NCI-H2227 treated with DMSO at 0.1 percent for 48 hours (cell line): ENCODE results near the gene RNF166.

Source experiments
- DNase-seq: peaks from one replicate; lab custom pipeline; 2025; lab: John Stamatoyannopoulos, UW

RNF166 gene

DNA sequence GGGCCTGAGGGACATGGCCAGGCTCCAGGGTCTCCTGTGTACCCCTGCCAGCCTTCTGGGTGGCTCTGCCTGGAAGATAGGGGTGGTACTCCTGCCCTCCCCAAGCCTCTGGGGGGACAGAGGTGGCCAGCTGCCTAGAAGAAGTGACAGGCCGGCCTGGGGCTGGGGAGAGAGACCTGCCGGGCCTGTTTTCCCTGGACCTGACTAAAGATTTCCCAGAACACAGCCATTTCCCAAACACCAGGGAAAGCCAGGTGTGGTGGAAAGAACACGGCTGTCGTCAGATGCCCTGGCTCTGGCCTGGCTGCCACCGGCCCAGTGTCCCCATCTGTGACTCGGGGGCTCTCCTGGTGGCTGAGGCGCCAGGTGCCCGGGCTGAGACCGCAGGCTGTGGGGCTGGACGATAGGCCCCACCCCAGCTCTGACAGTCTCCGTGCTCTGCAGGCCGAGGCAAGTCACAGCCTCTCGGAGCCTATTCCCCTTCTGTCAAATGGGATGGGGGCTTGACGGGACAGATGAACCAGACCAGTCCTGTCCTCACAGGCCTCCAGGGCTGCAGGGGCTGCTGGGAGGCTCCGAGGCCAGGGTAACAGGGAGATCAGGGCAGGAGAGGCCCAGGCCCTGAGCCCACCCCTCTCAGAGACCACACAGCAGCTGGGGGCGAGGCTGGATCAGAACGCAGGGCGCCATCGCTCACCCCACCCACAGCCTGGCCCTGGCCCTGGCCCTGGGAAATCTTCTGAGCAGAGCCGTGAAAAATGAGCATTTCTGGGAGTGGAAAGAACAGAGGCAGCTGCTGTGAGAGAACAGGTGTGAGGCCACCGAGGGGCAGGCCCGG lies 33.1 kb upstream of the RNF166 start:
- no peak for DNase-seq

GRCh38 chr16:88738151-88739084 lies 32.2 kb upstream of the RNF166 start:
- no peak for DNase-seq

- DNase-seq, result peak; percentile 12
These were observed 31.3 kb upstream of the RNF166 start for GRCh38 chr16:88737298-88738150.

GRCh38 chr16:88736496-88736895 lies 30.3 kb upstream of the RNF166 start:
- no peak for DNase-seq

GRCh38 chr16:88736088-88736487 lies 29.9 kb upstream of the RNF166 start:
- no peak for DNase-seq

DNA sequence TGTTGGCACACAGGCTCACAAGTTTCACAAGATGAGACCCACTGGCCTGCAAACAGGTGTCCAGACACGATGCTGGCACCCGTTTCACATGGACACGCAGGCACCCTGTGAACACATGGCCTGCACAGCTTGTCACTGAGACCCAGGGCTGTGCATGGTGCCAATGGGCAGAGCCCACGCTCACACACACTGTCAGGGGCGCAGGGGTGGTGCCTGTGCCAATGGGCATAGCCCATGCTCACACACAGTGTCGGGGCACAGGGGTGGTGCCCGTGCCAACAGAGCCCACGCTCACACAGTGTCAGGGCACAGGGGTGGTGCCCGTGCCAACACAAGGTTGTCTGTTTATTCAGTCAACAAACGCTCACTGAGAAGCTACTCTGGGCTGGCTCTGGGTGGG lies 29.4 kb upstream of the RNF166 start:
- no peak for DNase-seq

DNA sequence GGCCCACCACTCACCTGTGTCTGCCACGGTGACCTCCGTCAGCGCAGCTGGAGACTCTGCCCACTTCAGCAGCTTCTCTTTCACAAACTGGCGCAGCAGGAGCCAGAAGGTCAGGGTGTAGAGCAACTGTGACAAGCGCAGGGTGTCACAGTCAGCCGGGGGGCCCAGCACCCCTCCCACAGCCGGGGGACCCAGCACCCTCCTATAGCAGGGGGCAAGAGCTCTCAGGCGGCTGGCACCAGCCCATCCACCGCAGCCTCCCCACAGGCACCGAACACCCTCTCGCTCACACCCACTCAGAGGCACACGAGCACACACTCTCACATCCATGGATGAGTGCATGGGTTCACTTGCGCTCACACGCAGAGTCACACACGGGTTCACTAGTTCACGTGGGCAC lies 28.9 kb upstream of the RNF166 start:
- no peak for DNase-seq

- no peak for DNase-seq
These were observed 28.1 kb upstream of the RNF166 start for GRCh38 chr16:88734361-88734728.

GRCh38 chr16:88733630-88734360 lies 27.6 kb upstream of the RNF166 start:
- DNase-seq, result no peak

GRCh38 chr16:88732961-88733294 lies 26.7 kb upstream of the RNF166 start:
- no peak for DNase-seq

DNA sequence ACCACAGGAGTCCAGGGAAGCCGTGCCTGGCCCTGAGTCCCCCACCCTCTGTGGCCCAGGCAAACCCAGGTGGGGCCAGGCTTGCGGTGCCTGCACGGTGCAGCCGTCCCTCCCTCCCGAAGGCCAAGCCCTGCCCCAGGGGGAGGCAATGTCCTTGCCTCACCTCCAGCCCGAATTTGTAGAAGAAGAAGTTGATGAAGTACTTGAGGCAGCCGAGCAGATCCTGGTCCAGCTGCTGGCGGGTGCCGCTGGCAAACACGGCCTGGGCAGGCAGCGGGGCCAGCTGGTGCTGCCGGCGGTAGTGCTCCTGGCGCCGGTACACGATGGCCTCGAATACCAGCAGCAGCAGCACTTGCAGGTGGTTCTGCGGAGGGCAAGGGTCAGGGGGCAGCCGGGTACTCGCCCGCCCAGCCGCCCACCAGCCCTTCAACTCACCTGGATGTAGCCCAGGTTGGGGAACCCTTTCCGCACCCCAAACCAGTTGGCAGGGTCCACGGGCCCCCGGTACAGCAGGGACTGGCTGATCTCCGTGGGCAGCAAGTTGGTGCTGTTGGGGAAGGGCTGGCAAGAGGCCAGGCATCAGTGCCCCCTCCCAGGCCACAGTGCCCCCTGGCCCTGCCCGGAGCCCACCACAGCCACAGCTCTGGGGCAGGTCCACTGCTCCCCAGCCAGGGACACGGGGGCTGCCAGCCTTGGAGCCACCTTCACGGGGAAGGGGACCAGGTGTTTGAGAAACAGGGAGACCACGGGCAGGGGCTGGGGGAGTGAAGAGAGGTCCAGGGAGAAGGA lies 26.2 kb upstream of the RNF166 start:
- DNase-seq, result no peak

- DNase-seq, result no peak
These were observed 25.5 kb upstream of the RNF166 start for GRCh38 chr16:88731699-88732098.

GRCh38 chr16:88730632-88731607 lies 24.7 kb upstream of the RNF166 start:
- no peak for DNase-seq

DNA sequence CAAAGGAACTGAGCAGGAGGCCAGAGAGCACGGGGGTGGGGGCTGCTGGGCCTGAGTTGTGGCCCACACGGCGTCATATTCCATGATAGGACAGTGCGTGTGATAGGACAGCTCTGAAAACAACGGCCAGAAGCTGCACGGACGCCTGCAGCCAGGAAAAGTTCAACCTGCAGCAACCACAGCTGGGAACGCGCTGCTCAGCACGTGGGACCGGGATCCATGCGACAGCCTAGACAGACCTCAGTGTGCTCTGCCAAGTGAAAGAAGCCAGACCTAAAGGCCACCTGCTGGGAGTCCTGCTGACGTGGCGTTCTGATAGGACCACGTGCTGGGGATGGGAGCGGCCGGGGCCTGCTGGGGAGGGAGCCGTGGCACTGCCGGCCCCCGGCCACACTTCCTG lies 21.7 kb upstream of the RNF166 start:
- no peak for DNase-seq

DNA sequence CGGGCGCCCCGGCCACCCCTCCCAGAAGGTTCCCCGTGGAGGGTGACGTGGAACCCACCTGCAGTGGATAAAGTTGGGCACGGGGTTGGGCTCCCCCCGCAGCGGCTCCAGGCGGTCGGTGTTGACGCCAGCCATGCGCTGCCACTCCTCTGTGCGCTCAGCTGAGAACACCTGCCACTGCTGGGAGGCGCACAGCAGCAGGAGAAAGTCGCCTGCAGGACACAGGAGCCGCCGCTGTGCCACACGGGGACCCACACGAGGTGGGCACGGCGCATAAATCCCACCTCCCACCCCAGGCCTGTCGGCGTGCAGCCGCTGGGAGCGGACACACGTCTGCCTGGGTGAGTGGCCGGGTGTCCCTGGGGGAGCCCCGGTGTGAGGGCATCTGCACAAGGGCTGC lies 20.8 kb upstream of the RNF166 start:
- no peak for DNase-seq

DNA sequence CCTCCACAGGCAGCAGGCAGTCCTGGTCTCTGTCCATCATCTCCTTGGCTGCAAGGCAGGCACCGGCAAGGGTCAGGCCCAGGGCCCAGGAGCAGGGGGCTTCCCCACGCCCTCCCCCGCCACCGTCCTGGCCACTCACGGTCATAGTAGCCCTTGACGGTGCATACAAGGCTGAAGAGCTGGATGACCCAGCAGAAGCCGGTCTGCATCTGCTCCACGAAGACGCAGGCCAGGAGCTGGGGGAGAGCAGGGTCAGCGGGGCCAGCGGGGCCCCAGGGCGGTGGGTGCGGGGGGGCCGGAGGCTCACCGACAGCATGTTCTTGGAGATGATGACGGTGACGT lies 20.2 kb upstream of the RNF166 start:
- no peak for DNase-seq

GRCh38 chr16:88725609-88726407 lies 19.6 kb upstream of the RNF166 start:
- DNase-seq, result no peak

- DNase-seq, result no peak
These were observed 18.8 kb upstream of the RNF166 start for GRCh38 chr16:88724855-88725555.
